Stimulated activated CD4-positive, alpha-beta T cell treated with anti-CD3 and anti-CD28 coated beads, Interleukin-15, amount 100 ng/mL, for 1 hour (primary cell): ENCODE data around the gene MAGEE2.
"Not testable (repeated sequence)": the region's sequence is repeated elsewhere in the genome, so short reads cannot be mapped to it uniquely, and the experiment has no call there.

ENCODE experiments used
- DNase-seq, 2 donors: peaks; one replicate each; pipeline ENCODE4 v3.0.0-alpha.2; 2020; ENCODE audit warnings: low read depth in 1 of 2, low spot score in 1 of 2

Gene MAGEE2

GRCh38 chrX:75784680-75785491, at the start of gene MAGEE2:
Gene MAGEE2 (minus strand): TSS chrX:75785254. CDS start chrX:75785051, 203 bp downstream.
- DNase-seq = peak in 1 of 2 donors; percentile 14

- DNase-seq = no peak
Observed at GRCh38 chrX:75786290-75786689, 1.2 kb upstream of the MAGEE2 start.

- no peak for DNase-seq
Observed at GRCh38 chrX:75781611-75782010, 3.4 kb downstream of the MAGEE2 start.

GRCh38 chrX:75768063-75768462, 17.0 kb downstream of the MAGEE2 start:
- DNase-seq = not testable (repeated sequence)

- no peak for DNase-seq
Observed at GRCh38 chrX:75748431-75748830, 36.6 kb downstream of the MAGEE2 start.

GRCh38 chrX:75746891-75747639, 38.0 kb downstream of the MAGEE2 start:
- peak; percentile 1 to 5 for DNase-seq
